GM12878 (cell line): ENCODE measurements around the gene DGKE. TPM values are rescaled to one million over a fixed set of nuclear protein-coding genes. Genes with fewer than 3 reads are reported as not detected.

Source experiments
- ATAC-seq: fragments of 200-7000 bp; cut with Tn5 transposase; 3 replicates; pipeline ENCODE4 v1.9.1; 2020; ENCODE audit warnings: mild to moderate bottlenecking, moderate library complexity
- BruUV-seq: library from RNA; stranded (reverse); fragments of 400-500 nt; replicated peaks from 2 replicates; lab custom pipeline; 2021; lab: Mats Ljungman, UMichigan
- CTCF ChIA-PET: fragments of 300-600 bp; sonication (Branson Sonifier 250); formaldehyde crosslinking; extraction: SDS; loops from one replicate; lab custom pipeline; 2021; ENCODE audit warnings: inconsistent platforms; lab: Yijun Ruan, JAX
- POLR2A ChIA-PET: fragments of 350-600 bp; formaldehyde crosslinking; extraction: SDS; loops from one replicate; lab custom pipeline; 2021; ENCODE audit warnings: inconsistent platforms; lab: Charles Lee
- RAD21 ChIA-PET: fragments of 300-600 bp; sonication (Branson Sonifier 250); formaldehyde crosslinking; loops from one replicate; lab custom pipeline; 2023; ENCODE audit warnings: antibody characterized with exemption; ENCODE audit not compliant: unreplicated experiment; lab: Charles Lee
- SMC1A ChIA-PET: fragments of 300-600 bp; sonication (Branson Sonifier 250); formaldehyde crosslinking; loops from one replicate; lab custom pipeline; 2023; ENCODE audit not compliant: unreplicated experiment, uncharacterized antibody; lab: Charles Lee
- DNase-seq: peaks from one replicate; pipeline ENCODE4 v3.0.0-alpha.2; 2011; ENCODE audit warnings: low read depth, low spot score
- FAIRE-seq: peaks from 3 replicates; lab custom pipeline; 2011; peaks lifted over from hg19 to GRCh38; lab: Jason Lieb, UNC
- H2AFZ ChIP-seq: 2 replicates; pipeline ENCODE4 v1.6.0; 2011; ENCODE audit warnings: low read depth, low read length, control low read depth; ENCODE audit not compliant: control insufficient read depth
- H3K27ac ChIP-seq: 2 replicates; pipeline ENCODE4 v1.5.1; 2011; ENCODE audit warnings: control low read depth; ENCODE audit not compliant: control insufficient read depth, insufficient read depth
- H3K27me3 ChIP-seq, 2 experiments: replicated peaks in 1 of 2; 2 replicates each; pipeline versions ENCODE4 v1.6.0 to v1.6.1; 2011; ENCODE audit warnings: low read length in 1 of 2; ENCODE audit not compliant: control insufficient read depth in 2 of 2, insufficient read depth in 2 of 2
- H3K36me3 ChIP-seq, 2 experiments: 2 replicates each; pipeline ENCODE4 v1.5.1; 2011; ENCODE audit warnings: low read length in 1 of 2; ENCODE audit not compliant: control insufficient read depth in 2 of 2, insufficient read depth in 2 of 2
- H3K4me1 ChIP-seq: 2 replicates; pipeline ENCODE4 v1.6.1; 2011; ENCODE audit warnings: mild to moderate bottlenecking, low read length, moderate library complexity, mixed read lengths; ENCODE audit not compliant: control insufficient read depth, insufficient read depth
- H3K4me2 ChIP-seq: 2 replicates; pipeline ENCODE4 v1.6.0; 2011; ENCODE audit warnings: control low read depth; ENCODE audit not compliant: control insufficient read depth, insufficient read depth
- H3K4me3 ChIP-seq: fragments of 200-600 bp; sonication (generic); 2 replicates; pipeline ENCODE4 v1.5.1; 2016
- H3K79me2 ChIP-seq: 2 replicates; pipeline ENCODE4 v1.6.0; 2011; ENCODE audit warnings: low read length; ENCODE audit not compliant: control insufficient read depth, insufficient read depth
- H3K9ac ChIP-seq: 2 replicates; pipeline ENCODE4 v1.8.0; 2011; ENCODE audit warnings: low read length, control low read depth, mixed read lengths; ENCODE audit not compliant: control insufficient read depth, insufficient read depth
- H3K9me3 ChIP-seq: replicated peaks from 3 replicates; pipeline ENCODE4 v1.5.1; 2011; ENCODE audit warnings: mild to moderate bottlenecking, low read length; ENCODE audit not compliant: control insufficient read depth, insufficient read depth
- H4K20me1 ChIP-seq: 2 replicates; pipeline ENCODE4 v1.6.0; 2011; ENCODE audit not compliant: control insufficient read depth, insufficient read depth
- ETV6 ChIP-seq, 2 experiments: fragments of 450-650 bp in 1 of 2; IDR thresholded peaks in 1 of 2; conservative IDR thresholded peaks in 1 of 2; 2 replicates each; pipeline ENCODE4 v1.6.1; 2014; ENCODE audit warnings: antibody characterized with exemption in 1 of 2, borderline replicate concordance in 1 of 2, low read depth in 1 of 2, mild to moderate bottlenecking in 1 of 2, moderate library complexity in 1 of 2
- TARDBP ChIP-seq: IDR thresholded peaks from 2 replicates; pipeline ENCODE4 v1.6.1; 2016; ENCODE audit warnings: borderline replicate concordance
- ZNF384 ChIP-seq: IDR thresholded peaks from 2 replicates; pipeline ENCODE4 v1.6.1; 2012; ENCODE audit warnings: low read depth, mild to moderate bottlenecking, low read length, improper control_type of control experiment, borderline replicate concordance
- WGBS: methylation state at CpG from one replicate; pipeline ENCODE4 v1.1.6; 2016; ENCODE audit warnings: low lambda C conversion rate; ENCODE audit not compliant: insufficient replicate concordance, insufficient coverage; ENCODE audit errors: missing lambda C conversion rate; 5-methylcytosine and 5-hydroxymethylcytosine counted together
- in situ Hi-C: fragments of 300-500 bp; cut with MboI; formaldehyde crosslinking; loops from 9 replicates; pipeline ENCODE4 v1.14.3; 2018; ENCODE audit warnings: mixed read lengths
- intact Hi-C: fragments of 100-400 bp; cut with micrococcal nuclease; formaldehyde crosslinking; loops from one replicate; pipeline ENCODE4 v1.14.2; 2022; ENCODE audit not compliant: unreplicated experiment
- polyA plus RNA-seq, 11 experiments: library from polyadenylated mRNA; depleted of rRNA in 4 of 11; unstranded in 6 of 11; stranded (reverse) in 5 of 11; fragments of >200 nt; fragmentation: Nextera tagmentation in 4 of 11; fragmentation: Illumina TruSeq in 1 of 11; extraction: Ambion mirVana in 4 of 11; extraction: Trizol in 1 of 11; gene quantifications; 1 replicate in 1 of 11; 2 replicates in 10 of 11; pipeline versions ENCODE4 v1.2.1 to v1.2.3, GENCODE V29; 2011 to 2016; ENCODE audit warnings: inconsistent platforms in 2 of 11, missing spikeins in 2 of 11, low read depth in 1 of 11
- total RNA-seq, 4 experiments: library from RNA; depleted of rRNA in 3 of 4; stranded (reverse); fragments of >200 nt in 3 of 4; fragmentation: Illumina TruSeq in 1 of 4; extraction: Trizol in 1 of 4; gene quantifications; 2 replicates each; pipeline versions ENCODE4 v1.2.1 to v1.2.3, GENCODE V29; 2013 to 2021
- TF ChIP-seq, protein P1 (sequence below): fragments of 450-650 bp; IDR thresholded peaks from 2 replicates; pipeline ENCODE4 v1.6.1; 2017; ENCODE audit warnings: borderline replicate concordance

DGKE gene
- total and polyA plus RNA-seq, 10 of the 15 experiments (the other 5 are each of a cell fraction or from before 2014, with no cell fraction given) = 2.8 to 18.0 (median 11.6) TPM

DNA sequence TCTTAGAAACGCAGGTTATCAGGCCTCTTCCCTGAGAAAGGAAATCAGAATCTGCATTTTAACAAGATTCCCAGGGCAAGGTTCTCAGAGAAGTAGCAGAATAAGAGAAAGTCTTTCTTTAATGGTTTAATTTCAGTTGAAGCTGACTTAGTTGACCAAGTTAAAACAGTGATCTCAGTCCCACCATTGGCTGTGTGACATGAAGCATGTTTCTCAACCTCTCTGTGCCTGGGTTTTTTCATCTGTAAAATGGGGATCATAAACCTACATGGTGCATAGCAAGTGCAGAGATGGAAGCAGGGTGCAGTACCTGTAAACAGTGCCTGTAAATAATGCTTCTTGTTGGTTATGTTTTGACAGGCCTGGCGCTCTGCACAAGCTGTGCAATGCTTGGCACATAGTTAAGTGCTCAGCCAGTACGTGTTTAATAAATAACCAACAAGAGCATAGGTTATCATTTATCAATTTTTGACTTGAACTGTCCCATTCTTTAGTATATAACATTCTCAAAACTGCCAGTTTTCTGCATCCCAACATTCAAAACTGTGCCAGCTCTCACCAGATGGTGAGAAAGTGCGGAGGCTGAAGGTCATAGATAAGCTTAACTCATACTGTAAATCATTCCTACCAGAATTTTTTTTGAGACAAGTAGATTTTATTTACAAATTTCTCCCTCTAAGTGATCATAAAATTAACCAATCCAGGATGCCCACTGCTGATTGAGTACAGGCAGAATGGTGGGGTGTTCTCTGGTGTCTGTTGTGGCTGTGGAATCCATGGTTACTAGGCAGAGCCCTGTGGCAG, 7.1 kb upstream of the DGKE start:
- 97% methylated on average over 4 of the region's 4 CpGs for WGBS
- Histone ChIP-seq H3K27ac (no peak overlapping the region), H3K9me3 (no peaks in the 10 kb centered on the region), H3K9ac (no peak overlapping the region), H3K4me3 (no peak overlapping the region), H4K20me1 (no peaks in the 10 kb centered on the region), H3K36me3 (no peaks in the 10 kb centered on the region), H3K4me1 (peaks cover 11% of the 10 kb centered on the region), H3K79me2 (peaks cover 12% of the 10 kb centered on the region), H3K27me3 (no peaks in the 10 kb centered on the region), H3K4me2 (no peak overlapping the region), H2AFZ (no peak overlapping the region)
- no peak for DNase-seq
- no peak for FAIRE-seq
- in situ Hi-C loops (no loop called here), intact Hi-C loops (no loop called here)
- RAD21 ChIA-PET = no interaction called here
- no peak for TF ChIP-seq TARDBP
- TF ChIP-seq ZNF384 = no peak
- TF ChIP-seq ETV6 (conservative IDR thresholded peaks at IDR 0.05 in 1 of 2, IDR thresholded peaks at IDR 0.05 in 1 of 2; ENCODE audit: borderline replicate concordance in 1 of 2, low read depth in 1 of 2) = no peak
- TF ChIP-seq, protein P1, sequence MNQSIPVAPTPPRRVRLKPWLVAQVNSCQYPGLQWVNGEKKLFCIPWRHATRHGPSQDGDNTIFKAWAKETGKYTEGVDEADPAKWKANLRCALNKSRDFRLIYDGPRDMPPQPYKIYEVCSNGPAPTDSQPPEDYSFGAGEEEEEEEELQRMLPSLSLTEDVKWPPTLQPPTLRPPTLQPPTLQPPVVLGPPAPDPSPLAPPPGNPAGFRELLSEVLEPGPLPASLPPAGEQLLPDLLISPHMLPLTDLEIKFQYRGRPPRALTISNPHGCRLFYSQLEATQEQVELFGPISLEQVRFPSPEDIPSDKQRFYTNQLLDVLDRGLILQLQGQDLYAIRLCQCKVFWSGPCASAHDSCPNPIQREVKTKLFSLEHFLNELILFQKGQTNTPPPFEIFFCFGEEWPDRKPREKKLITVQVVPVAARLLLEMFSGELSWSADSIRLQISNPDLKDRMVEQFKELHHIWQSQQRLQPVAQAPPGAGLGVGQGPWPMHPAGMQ = no peak
- BruUV-seq = no TSS peak
- no peak for ATAC-seq
- POLR2A ChIA-PET = no interaction called here
- SMC1A ChIA-PET = interaction anchor here (1.0 to 1.1 kb wide), 2 partner anchors 8 to 45 kb away, joined by 3 read pairs; no protein-coding TSS in a partner anchor
- CTCF ChIA-PET = interaction anchor here (1.0 to 13.1 kb wide), 3 partner anchors 11 to 116 kb away, joined by 3 to 184 read pairs (median 4); no protein-coding TSS in a partner anchor
